OCI-LY7 (cell line): Measurements from ENCODE around the gene LHX4. TPM values are rescaled to one million over a fixed set of nuclear protein-coding genes. Genes with fewer than 3 reads are reported as not detected.

Source experiments
- BruUV-seq: library from RNA; stranded (reverse); fragments of 400-500 nt; replicated peaks from 2 replicates; lab custom pipeline; 2021; lab: Mats Ljungman, UMichigan
- CTCF ChIA-PET: fragments of 300-600 bp; sonication (Branson Sonifier 250); formaldehyde crosslinking; loops from one replicate; lab custom pipeline; 2022; ENCODE audit warnings: antibody characterized with exemption; ENCODE audit not compliant: unreplicated experiment; lab: Charles Lee
- POLR2A ChIA-PET: fragments of 300-600 bp; sonication (Branson Sonifier 250); formaldehyde crosslinking; loops from one replicate; lab custom pipeline; 2022; ENCODE audit warnings: antibody characterized with exemption; lab: Charles Lee
- DNase-seq: peaks from one replicate; pipeline ENCODE4 v3.0.0-alpha.2; 2015; ENCODE audit warnings: low spot score
- H2AFZ ChIP-seq: fragments of 200-600 bp; sonication (generic), shearing (Covaris generic); 2 replicates; pipeline ENCODE4 v1.6.1; 2014; ENCODE audit warnings: mild to moderate bottlenecking, antibody characterized with exemption, low read length, moderate library complexity
- H3K27ac ChIP-seq: fragments of 200-600 bp; sonication (generic); 2 replicates; pipeline ENCODE4 v1.5.1; 2014; ENCODE audit warnings: mixed run types, low read depth, mild to moderate bottlenecking, moderate library complexity, low read length, inconsistent platforms; ENCODE audit not compliant: poor library complexity, severe bottlenecking
- H3K36me3 ChIP-seq: fragments of 200-600 bp; sonication (generic); 2 replicates; pipeline ENCODE4 v1.6.1; 2014; ENCODE audit warnings: mild to moderate bottlenecking, antibody characterized with exemption, low read length, moderate library complexity, mixed read lengths; ENCODE audit not compliant: insufficient read depth
- H3K4me1 ChIP-seq: fragments of 200-600 bp; sonication (generic); 2 replicates; pipeline ENCODE4 v1.5.1; 2014; ENCODE audit warnings: mild to moderate bottlenecking, low read length; ENCODE audit not compliant: insufficient read depth, poor library complexity, severe bottlenecking
- H3K4me2 ChIP-seq: fragments of 200-600 bp; sonication (generic); 2 replicates; pipeline ENCODE4 v1.6.1; 2014; ENCODE audit warnings: mild to moderate bottlenecking, low read length
- H3K4me3 ChIP-seq: fragments of 200-600 bp; sonication (generic); 2 replicates; pipeline ENCODE4 v1.5.1; 2014; ENCODE audit warnings: mild to moderate bottlenecking, low read depth, low read length; ENCODE audit not compliant: poor library complexity, severe bottlenecking
- H3K79me2 ChIP-seq: fragments of 200-600 bp; sonication (generic); 2 replicates; pipeline ENCODE4 v1.6.1; 2016; ENCODE audit warnings: low read depth, mild to moderate bottlenecking, low read length, moderate library complexity, mixed read lengths; ENCODE audit not compliant: insufficient read depth
- H3K9me2 ChIP-seq: fragments of 200-600 bp; sonication (generic); 2 replicates; pipeline ENCODE4 v1.6.1; 2016; ENCODE audit warnings: mild to moderate bottlenecking, low read length, mixed read lengths; ENCODE audit not compliant: insufficient read depth
- H3K9me3 ChIP-seq: fragments of 200-600 bp; sonication (generic); 2 replicates; pipeline ENCODE4 v1.6.1; 2014; ENCODE audit warnings: mild to moderate bottlenecking, mixed run types, low read length, mixed read lengths
- H4K20me1 ChIP-seq: fragments of 200-600 bp; sonication (generic); 2 replicates; pipeline ENCODE4 v1.6.1; 2014; ENCODE audit warnings: mild to moderate bottlenecking, antibody characterized with exemption, low read length, moderate library complexity, mixed read lengths; ENCODE audit not compliant: insufficient read depth
- CTCF ChIP-seq: fragments of 200-600 bp; sonication (generic); conservative IDR thresholded peaks from 2 replicates; pipeline ENCODE4 v1.5.1; 2014; ENCODE audit warnings: mild to moderate bottlenecking, antibody characterized with exemption, low read length, moderate library complexity, mixed read lengths
- EZH2phosphoT487 ChIP-seq: fragments of 200-600 bp; sonication (generic); IDR thresholded peaks from 2 replicates; pipeline ENCODE4 v1.6.1; 2018; ENCODE audit warnings: low read depth, borderline replicate concordance, mild to moderate bottlenecking, mixed run types, antibody characterized with exemption, low read length, moderate library complexity, mixed read lengths
- intact Hi-C: fragments of 100-400 bp; cut with micrococcal nuclease; formaldehyde crosslinking; loops from one replicate; pipeline ENCODE4 v1.10.0; 2022; ENCODE audit not compliant: unreplicated experiment
- total RNA-seq, 2 experiments: library from RNA; depleted of rRNA in 1 of 2; stranded (reverse); fragments of >200 nt in 1 of 2; shearing (Covaris generic) in 1 of 2; gene quantifications; 2 replicates each; pipeline ENCODE4 v1.2.3, GENCODE V29; 2014 to 2022

The LHX4 gene
- total RNA-seq, 2 experiments from 2014 or later: 0.06 TPM; not detected in 1

GRCh38 chr1:180247061-180247460 lies 17.0 kb downstream of the LHX4 start:
- Histone ChIP-seq H3K27ac (no peak overlapping the region), H3K9me2 (no peaks in the 10 kb centered on the region), H3K79me2 (no peaks in the 10 kb centered on the region), H3K36me3 (no peaks in the 10 kb centered on the region), H2AFZ (no peak overlapping the region), H3K4me3 (no peak overlapping the region), H4K20me1 (no peaks in the 10 kb centered on the region), H3K4me1 (no peaks in the 10 kb centered on the region), H3K4me2 (no peak overlapping the region), H3K9me3 (no peaks in the 10 kb centered on the region)
- BruUV-seq: no TSS peak
- TF ChIP-seq EZH2phosphoT487: no peak
- TF ChIP-seq CTCF: no peak
- intact Hi-C loops: no loop called here
- ChIA-PET CTCF (interaction anchor here (0.6 kb wide), 1 partner anchor 69 kb away, joined by 3 read pairs; no protein-coding TSS in a partner anchor), POLR2A (no interaction called here)
- DNase-seq: no peak

- Histone ChIP-seq H3K4me1 (no peaks in the 10 kb centered on the region), H4K20me1 (no peaks in the 10 kb centered on the region), H3K4me3 (no peak overlapping the region), H3K9me3 (no peaks in the 10 kb centered on the region), H2AFZ (no peak overlapping the region), H3K4me2 (no peak overlapping the region), H3K36me3 (no peaks in the 10 kb centered on the region), H3K27ac (no peak overlapping the region), H3K79me2 (no peaks in the 10 kb centered on the region), H3K9me2 (no peaks in the 10 kb centered on the region)
- ChIA-PET POLR2A (no interaction called here), CTCF (interaction anchor here (0.6 kb wide), 1 partner anchor 69 kb away, joined by 3 read pairs; no protein-coding TSS in a partner anchor)
- intact Hi-C loops: no loop called here
- DNase-seq: no peak
- BruUV-seq: no TSS peak
- TF ChIP-seq EZH2phosphoT487: no peak
- no peak for TF ChIP-seq CTCF
These were observed 17.5 kb downstream of the LHX4 start for GRCh38 chr1:180247580-180247979.

GRCh38 chr1:180248176-180248575 lies 18.1 kb downstream of the LHX4 start:
- Histone ChIP-seq H3K79me2 (no peaks in the 10 kb centered on the region), H3K4me2 (no peak overlapping the region), H3K4me3 (no peak overlapping the region), H2AFZ (no peak overlapping the region), H3K27ac (no peak overlapping the region), H4K20me1 (no peaks in the 10 kb centered on the region), H3K9me3 (no peaks in the 10 kb centered on the region), H3K4me1 (no peaks in the 10 kb centered on the region), H3K36me3 (no peaks in the 10 kb centered on the region), H3K9me2 (no peaks in the 10 kb centered on the region)
- TF ChIP-seq EZH2phosphoT487 (no peak), CTCF (no peak)
- POLR2A ChIA-PET: no interaction called here
- intact Hi-C loops: no loop called here
- DNase-seq: no peak
- CTCF ChIA-PET: no interaction called here
- no TSS peak for BruUV-seq
